Endometrial microvascular endothelial cells (primary cell): ENCODE measurements around the gene GPS1. TPM values are rescaled to one million over a fixed set of nuclear protein-coding genes. Genes with fewer than 3 reads are reported as not detected.
"Not testable (repeated sequence)": the region's sequence is repeated elsewhere in the genome, so short reads cannot be mapped to it uniquely, and the experiment has no call there.

Source experiments
- in situ Hi-C: cut with HindIII; loops from 2 replicates; pipeline ENCODE4 v1.10.0; 2017; ENCODE audit warnings: low sequenced_read_pairs, low pct_unique_long_range_greater_than_20kb; ENCODE audit errors: inconsistent ontology term
- total RNA-seq: library from RNA; depleted of rRNA; stranded (reverse); fragments of >200 nt; gene quantifications from one replicate; pipeline ENCODE4 v1.2.3, GENCODE V29; 2015; ENCODE audit errors: inconsistent ontology term

The GPS1 gene
- total RNA-seq, 1 donor from 2014 or later, result 140 TPM

GRCh38 chr17:82037889-82038195 is 13.9 kb upstream of the GPS1 start:
- in situ Hi-C loops, result no loop called here

GRCh38 chr17:82038796-82039409 is 12.8 kb upstream of the GPS1 start:
- in situ Hi-C loops, result not testable (repeated sequence)

- in situ Hi-C loops, result no loop called here
These were observed 11.9 kb upstream of the GPS1 start for GRCh38 chr17:82039695-82040299.

- in situ Hi-C loops, result no loop called here
These were observed 10.4 kb upstream of the GPS1 start for GRCh38 chr17:82041144-82041814.

GRCh38 chr17:82042649-82043048 is 9.0 kb upstream of the GPS1 start:
- in situ Hi-C loops, result no loop called here

GRCh38 chr17:82043507-82043906 is 8.2 kb upstream of the GPS1 start:
- in situ Hi-C loops, result no loop called here

GRCh38 chr17:82045936-82046484 is 5.7 kb upstream of the GPS1 start:
- in situ Hi-C loops, result no loop called here

- in situ Hi-C loops, result no loop called here
These were observed 4.8 kb upstream of the GPS1 start for GRCh38 chr17:82046903-82047302.

- in situ Hi-C loops, result no loop called here
These were observed 4.3 kb upstream of the GPS1 start for GRCh38 chr17:82047379-82047778.

GRCh38 chr17:82047914-82048570 is 3.7 kb upstream of the GPS1 start:
- in situ Hi-C loops, result no loop called here

GRCh38 chr17:82048571-82048971 is 3.1 kb upstream of the GPS1 start:
- in situ Hi-C loops, result no loop called here

GRCh38 chr17:82049106-82049505 is 2.6 kb upstream of the GPS1 start:
- in situ Hi-C loops, result no loop called here

GRCh38 chr17:82049521-82049971 is 2.2 kb upstream of the GPS1 start:
- in situ Hi-C loops, result no loop called here

GRCh38 chr17:82050152-82050760 is 1.4 kb upstream of the GPS1 start:
- in situ Hi-C loops, result no loop called here

- in situ Hi-C loops, result no loop called here
These were observed 697 bp upstream of the GPS1 start for GRCh38 chr17:82050761-82051641.

GRCh38 chr17:82052638-82053059 is 951 bp downstream of the GPS1 start:
- in situ Hi-C loops, result no loop called here

GRCh38 chr17:82053130-82053529 is 1.4 kb downstream of the GPS1 start:
- in situ Hi-C loops, result no loop called here

- in situ Hi-C loops, result no loop called here
These were observed 2.0 kb downstream of the GPS1 start for GRCh38 chr17:82053556-82054263.
